SK-N-MC (cell line): ENCODE measurements around the gene SNAPC4.

ENCODE experiments used
- EZH2 ChIP-seq: fragments of 200-600 bp; sonication (generic); IDR thresholded peaks from one replicate; pipeline ENCODE4 v1.6.1; 2017; ENCODE audit warnings: antibody characterized with exemption
- FOXP2 ChIP-seq: optimal IDR thresholded peaks from 2 replicates; pipeline ENCODE3; 2011; ENCODE audit warnings: mild to moderate bottlenecking, moderate library complexity; ENCODE audit not compliant: insufficient read depth; ENCODE audit errors: extremely low read length, control extremely low read depth
- POLR2AphosphoS5 ChIP-seq: IDR thresholded peaks from 2 replicates; pipeline ENCODE4 v1.6.1; 2012; ENCODE audit warnings: mild to moderate bottlenecking, low read depth, low read length, borderline replicate concordance

GRCh38 chr9:136411378-136411777, 11.4 kb upstream of the SNAPC4 start:
- TF ChIP-seq EZH2 (no peak), FOXP2 (no peak), POLR2AphosphoS5 (no peak)
